HTERT RPE-1 (cell line): ENCODE data around the gene RNF225.
"Not testable (repeated sequence)": the region's sequence is repeated elsewhere in the genome, so short reads cannot be mapped to it uniquely, and the experiment has no call there.

Experiments used
- in situ Hi-C: fragments of 300-500 bp; cut with MboI; formaldehyde crosslinking; loops from 4 replicates; pipeline ENCODE4 v1.14.3; 2020; ENCODE audit warnings: low sequenced_read_pairs

Gene RNF225

DNA sequence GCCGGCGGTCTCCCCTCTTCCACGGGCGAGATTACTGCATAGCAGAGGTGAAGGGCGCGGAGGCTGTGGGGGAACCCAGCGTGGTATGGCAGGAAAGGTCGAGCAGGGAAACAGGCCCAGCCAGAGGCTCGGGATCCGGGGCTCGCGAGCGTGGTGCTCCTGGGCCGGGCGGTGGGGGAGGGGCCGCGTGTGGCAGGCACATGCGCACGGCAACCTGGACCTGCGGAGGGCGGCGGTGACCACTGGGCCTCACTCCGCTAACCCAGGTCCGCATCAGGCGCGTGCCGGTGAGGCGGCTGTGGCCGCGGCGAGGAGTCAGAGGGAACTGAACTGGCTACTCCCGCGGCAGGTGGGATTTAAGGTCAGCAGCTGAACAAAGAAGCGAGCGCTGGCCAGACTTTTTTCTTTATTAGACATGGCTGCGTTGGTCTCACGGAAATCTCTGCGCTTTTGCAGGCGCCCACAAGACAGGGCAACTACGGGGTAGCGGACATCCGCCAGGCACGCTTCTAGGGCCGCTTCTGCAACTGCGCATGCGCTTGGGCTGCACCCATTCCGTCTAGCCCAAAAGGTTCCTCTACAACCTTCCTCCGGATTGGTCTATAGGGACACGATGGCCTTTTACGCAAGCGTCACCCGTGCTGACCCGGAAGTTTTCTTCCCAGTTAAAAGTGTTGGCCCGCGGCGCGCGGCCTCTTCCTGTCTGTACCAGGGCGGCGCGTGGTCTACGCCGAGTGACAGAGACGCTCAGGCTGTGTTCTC lies 8.7 kb upstream of the RNF225 start, which contains the start of gene RPS5:
Gene RPS5, plus strand, starts transcription at position 694 of the 762 bp plus-strand sequence. CDS start 869 bp downstream, outside the sequence.
- in situ Hi-C loops, result no loop called here

DNA sequence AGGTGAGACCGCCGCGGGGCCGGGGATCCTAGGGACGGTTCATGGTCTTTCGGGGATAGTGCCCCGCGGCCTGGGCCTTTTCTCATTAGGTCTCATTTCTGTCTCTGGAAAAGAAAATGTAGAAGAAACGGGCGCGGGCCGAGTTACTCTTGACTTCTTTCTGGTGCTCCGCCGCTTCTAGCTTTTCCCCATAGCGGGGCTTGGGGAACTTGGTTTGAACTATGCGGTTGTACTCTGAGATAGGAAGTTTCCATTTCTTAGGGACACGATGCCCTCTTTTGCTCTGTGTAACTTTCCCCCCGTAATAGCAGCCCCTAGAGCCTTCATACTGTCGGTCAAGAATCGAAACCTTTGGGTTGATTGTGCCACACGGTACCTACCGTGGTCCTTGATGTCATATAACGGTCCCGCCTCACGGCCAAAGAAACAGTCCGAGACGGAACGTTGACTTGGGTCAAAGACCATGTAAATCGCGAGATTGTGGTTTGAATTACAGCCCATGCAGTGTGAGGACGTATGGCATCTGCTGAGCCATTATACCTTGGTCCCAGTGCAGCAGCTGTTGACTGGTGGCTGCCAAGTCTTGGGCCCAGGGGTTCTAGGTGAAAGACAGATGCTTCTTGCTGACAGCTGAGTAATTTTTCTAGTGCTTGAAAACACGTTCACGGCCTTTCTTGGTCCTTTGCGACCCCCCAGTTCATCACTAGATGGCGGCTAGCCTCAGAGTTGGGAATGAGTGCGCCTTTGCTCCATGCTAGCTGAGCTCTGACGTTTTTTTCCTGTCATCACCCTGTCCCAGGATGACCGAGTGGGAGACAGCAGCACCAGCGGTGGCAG lies 7.9 kb upstream of the RNF225 start:
- in situ Hi-C loops, result no loop called here

DNA sequence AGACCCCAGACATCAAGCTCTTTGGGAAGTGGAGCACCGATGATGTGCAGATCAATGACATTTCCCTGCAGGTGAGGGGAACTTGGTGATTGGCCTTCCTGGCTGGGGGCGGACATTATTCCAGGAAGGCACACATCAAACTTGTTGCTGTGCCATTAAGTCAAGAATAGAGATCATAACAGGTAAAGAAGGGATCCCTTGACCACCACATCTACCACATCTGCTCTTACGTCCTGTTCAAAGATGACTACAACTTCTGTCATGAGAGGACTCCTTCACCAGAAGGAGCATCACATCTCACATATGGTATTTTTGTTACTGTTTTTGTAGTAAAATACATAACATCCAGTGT lies 7.3 kb upstream of the RNF225 start:
- in situ Hi-C loops, result no loop called here

DNA sequence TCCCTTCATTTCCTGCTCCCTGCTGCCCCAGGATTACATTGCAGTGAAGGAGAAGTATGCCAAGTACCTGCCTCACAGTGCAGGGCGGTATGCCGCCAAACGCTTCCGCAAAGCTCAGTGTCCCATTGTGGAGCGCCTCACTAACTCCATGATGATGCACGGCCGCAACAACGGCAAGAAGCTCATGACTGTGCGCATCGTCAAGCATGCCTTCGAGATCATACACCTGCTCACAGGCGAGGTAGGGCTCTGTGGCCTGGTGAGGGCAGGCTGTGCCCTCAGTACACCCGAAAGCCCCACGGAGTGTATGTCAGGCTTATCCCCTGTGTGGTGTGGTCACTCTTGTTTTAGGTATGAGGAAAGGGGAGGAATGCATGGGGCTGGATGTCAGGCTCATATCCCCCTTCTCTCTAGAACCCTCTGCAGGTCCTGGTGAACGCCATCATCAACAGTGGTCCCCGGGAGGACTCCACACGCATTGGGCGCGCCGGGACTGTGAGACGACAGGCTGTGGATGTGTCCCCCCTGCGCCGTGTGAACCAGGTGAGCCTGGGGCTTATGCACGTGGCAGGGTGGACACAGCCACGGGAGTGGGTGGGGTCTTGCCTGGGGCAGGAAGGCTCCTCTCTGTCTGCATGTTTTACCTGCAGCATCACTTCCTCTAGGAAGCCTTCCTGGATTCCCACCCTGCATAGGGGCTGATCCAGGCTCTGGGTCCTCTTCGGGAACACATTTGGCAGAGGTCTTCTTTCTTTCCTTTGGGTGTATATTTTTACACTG lies 2.3 kb upstream of the RNF225 start:
- in situ Hi-C loops, result no loop called here

DNA sequence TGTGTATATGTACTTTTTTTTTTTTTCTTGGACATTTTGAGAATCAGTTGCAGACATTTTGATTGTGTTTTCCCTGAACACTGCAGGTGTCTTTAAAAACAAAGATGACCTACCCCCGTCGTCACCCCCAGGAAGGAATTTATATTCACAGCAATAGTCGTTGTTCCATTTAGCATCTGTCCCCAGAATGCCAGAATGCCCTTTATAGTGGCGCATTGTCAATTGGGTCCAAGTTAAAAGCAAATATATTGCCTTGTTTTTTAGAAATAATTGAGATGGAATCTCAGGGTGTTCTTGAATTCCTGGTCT lies 1.8 kb upstream of the RNF225 start:
- in situ Hi-C loops, result no loop called here

GRCh38 chr19:58394821-58395219 lies 636 bp upstream of the RNF225 start:
- in situ Hi-C loops, result no loop called here

- in situ Hi-C loops, result no loop called here
Measured at GRCh38 chr19:58395979-58396627, 647 bp downstream of the RNF225 start.

- in situ Hi-C loops, result no loop called here
Measured at GRCh38 chr19:58396691-58397532, 1.5 kb downstream of the RNF225 start.

DNA sequence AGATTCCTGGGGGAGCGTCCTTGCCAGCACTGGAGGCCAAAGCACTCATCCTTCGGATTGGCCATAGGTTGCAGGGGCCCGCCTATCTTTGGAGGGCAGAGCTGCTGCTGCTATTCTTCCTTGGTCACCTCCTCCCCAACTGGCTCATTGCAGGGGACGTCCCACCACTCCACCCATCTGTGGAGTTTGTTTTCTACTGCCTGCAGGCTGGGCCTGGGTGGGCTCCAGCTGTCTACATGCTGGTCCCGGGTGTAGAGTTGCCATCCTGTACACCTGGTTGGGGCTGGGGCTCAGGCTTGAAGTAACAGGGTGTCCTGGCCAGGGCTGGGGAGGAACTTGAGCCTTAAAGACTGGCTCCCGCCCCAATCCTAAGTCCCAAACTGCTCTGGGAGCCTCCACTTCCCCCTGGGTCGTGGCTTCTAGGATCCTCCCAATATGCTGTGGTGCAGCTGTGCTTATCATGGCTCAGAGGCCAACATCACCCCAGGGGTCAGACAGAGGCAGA lies 2.1 kb downstream of the RNF225 start:
- in situ Hi-C loops, result no loop called here

DNA sequence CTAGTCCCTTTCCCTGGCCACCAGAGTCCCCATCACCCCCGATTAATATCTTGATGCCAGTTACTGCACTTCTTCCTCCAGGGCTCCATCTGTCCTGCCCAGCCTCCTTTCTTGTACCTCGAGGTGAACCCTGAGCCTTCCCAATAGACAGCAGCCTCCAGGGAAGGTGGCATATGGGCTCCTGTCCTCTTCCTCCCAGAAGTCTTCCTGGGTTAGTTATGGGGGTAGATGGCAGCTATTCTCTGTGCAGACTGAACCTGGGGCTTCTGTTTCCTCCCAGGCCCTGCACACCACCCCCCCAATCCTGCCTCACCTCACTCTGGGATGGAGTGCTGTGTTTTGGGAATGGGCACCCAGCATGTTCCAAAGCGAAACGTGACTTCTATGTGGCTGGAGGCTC lies 2.6 kb downstream of the RNF225 start:
- in situ Hi-C loops, result no loop called here

DNA sequence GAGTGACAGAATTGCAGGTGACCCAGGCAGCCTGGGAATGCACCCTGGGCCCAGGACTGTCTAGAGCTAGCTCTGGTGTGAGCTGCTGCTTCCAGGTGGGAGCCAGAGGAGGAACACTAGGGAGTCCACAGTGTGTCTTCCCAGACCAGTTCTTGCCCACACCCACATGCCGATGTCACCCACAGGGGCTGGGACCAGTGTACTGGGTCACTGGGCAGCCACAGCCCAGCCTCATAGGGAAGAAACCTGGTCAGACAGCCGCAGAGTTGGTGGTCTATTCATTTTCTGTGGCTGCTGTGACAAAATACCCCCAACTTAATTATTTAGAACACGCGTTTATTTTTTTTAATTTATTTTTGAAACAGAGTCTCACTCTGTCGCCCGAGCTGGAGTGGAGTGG lies 3.1 kb downstream of the RNF225 start:
- in situ Hi-C loops, result no loop called here

- in situ Hi-C loops, result no loop called here
Measured at GRCh38 chr19:58399903-58400302, 4.4 kb downstream of the RNF225 start.

GRCh38 chr19:58400316-58400915 lies 5.0 kb downstream of the RNF225 start:
- in situ Hi-C loops, result no loop called here

DNA sequence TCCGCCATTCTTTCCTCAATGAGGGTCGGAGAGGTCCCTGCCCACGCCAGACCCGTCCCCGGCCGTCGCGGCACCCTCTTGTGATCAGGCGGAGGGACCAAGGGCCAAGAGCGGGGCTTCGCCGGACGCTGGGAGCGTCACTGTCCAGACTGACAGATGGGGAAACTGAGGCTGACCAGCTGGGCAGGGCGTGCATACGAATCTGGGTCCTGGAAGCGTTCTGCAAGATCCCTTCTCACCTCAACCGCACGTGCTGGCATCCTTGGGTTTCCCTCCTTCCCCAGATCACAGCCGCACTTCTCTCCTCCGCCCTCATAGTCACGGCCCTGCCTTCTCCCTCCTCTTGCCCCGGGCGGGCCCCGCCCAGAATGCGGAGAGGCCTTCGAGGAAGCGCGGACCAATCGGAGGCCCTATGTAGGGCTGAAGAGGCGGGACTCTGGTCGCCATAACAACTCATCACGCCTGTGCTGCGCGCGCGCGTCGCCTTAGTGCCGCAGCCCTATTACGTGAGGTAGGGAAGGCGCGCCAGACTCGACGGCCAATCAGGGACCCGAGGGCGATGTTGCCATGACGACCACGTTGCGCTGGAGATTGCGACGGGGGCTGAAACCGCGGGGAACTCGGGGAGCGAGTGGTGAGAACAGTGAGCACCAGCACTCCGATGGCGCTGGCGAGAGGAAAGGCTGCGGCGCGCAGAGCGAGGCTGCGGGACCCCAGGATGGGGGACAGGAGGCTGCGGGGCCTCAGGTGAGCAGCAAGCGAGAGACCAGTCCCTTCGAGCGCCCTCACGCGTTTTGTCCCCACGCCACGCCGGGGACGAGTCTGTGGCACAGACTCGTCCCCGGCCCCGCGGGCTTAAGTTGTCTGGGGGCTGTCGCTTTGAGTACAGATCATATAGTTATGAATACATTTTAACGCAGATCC lies 5.7 kb downstream of the RNF225 start:
- in situ Hi-C loops, result no loop called here

DNA sequence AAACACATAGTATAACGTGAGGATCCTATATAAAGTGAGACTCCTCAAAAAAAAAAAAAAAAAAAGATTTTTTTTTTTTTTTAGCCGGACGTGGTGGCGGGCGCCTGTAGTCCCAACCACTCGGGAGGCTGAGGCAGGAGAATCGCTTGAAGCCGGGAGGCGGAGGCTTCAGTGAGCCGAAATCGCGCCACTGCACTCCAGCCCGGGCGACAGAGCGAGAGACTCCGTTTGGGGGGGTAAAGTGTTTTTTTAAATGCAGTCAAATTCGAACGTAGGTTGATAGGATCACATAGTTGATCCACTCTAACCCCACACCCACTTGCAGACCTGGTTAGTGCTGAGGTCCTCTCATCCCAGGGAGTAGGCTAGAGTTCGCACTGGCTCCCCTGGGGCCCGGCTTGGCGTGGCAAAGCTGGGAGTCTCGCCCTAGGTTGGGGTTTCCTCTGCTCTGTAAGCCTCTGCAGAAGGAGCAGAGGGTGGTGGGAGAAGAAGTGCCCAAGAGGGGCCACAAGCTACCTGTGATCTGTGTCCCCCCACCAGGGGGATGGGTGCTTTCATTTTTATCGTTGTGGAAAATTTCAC lies 6.5 kb downstream of the RNF225 start:
- in situ Hi-C loops, result no loop called here

- in situ Hi-C loops, result not testable (repeated sequence)
Measured at GRCh38 chr19:58403920-58404478, 8.5 kb downstream of the RNF225 start.

DNA sequence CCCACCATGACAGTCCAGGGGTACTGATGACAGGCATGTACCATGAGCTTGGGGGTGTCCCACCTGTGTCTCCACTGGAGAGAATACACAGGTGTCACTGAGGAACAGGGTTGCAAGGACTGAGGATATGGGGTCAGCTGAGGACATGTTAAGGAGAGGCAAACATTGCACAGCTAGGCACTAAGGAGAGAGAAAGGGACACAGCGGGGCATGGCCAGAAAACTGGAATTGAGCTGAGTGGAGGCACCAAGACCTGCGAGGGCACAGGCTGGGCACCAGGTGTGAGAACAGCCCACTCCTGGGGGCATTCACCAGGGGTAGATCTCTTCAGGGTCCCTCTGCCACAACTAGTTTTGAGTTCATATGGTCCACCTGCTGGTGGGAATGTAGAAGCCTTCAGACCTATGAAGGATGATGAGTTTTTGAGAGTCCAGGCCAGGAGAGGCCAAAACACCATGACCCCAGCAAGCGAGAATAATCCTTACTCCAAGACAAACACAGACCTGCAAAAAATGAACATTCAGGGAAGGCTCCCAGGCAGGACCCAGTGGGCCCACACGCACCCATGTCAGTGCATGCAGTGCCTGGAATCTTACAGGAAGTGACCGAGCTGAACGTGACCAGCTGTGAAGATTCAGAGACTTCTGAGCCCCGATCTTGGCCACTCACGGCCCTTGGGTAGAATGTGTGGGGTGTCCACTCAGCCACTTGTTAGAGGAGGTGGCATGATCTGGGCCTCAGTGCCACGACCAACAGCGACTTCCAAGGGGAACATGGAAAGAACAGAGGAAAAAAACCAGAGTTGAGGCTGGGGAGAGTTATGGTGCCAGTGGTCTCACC lies 11.6 kb downstream of the RNF225 start:
- in situ Hi-C loops, result no loop called here
